ENCODE data around the gene CNRIP1.

CNRIP1 gene

DNA sequence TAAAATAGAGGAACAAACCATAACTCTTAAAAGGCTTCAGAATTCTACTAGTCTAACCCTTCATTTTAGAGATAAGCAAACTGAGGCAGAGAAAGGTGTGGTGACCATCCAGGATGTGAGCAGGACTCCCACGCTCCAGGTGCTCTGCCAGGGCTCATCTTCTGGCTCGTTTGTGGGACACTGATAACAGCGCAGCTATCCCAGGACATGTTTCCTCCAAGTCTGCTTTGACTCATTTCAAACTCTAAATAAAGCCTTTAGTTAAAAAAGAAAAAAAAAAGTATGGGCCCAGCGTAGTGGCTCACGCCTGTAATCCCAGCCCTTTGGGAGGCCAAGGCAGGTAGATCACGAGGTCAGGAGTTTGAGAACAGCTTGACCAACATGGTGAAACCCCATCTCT, 28.4 kb downstream of the CNRIP1 start:
- DNase-seq, result no peak

DNA sequence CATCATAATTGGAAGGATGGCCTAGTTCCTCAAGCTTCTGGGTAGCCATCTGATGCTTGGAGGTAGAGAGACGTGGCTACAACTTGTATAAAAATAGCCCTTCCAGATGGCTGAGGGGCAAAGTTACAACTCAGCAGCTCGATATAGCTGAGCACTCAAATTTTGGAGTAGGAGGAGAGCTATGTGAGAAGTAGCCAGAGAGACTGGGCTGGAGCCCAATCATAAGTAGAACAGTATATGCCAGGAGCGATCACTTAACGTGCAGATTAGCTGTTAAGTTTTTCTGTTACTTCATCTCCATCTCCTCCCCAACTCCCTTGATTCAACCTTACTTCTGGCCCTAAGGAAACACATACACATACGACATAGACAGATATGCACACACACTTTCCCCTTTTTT, 28.8 kb downstream of the CNRIP1 start:
- DNase-seq, result no peak

DNA sequence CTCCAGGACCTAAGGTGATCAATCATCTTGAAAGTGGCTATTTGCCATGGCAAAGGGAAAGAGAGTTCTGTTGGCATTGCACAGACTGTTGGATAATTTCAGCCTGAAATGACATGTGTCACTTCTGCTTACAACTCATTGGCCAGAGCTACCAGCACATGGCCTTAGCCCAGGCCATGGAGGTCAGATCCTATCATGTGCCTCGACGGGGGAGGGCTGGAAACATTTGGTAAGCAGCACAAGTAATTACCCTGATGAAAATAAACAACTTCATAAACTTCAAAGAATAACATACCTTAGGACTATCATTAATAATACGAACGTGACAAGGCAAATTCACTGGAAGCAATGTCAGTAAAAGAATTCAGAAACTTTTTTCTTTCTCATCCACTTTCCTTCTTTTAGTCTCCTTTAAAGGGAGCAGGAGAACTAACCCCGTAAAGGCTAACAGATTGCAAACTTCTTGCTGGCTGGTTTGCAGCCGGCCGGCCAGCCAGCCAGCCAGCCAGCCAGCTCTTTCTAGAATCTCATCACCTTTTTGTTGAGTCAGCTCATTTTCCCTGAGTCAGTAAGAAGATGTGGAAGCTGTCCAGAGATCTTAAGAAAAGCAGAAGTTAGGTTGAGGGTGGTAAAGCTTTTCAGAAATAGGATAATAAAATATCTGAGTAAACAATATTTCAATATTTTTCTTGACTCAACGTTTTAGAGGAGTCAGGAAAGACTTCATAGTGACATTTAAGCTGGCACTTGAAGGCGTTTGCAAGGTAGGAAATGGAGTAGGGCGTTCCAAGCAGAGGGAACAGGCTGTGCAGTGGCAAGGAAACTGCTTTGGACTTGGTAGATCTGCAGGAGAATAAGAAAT, 31.9 kb downstream of the CNRIP1 start:
- peak; percentile 15 for DNase-seq

DNA sequence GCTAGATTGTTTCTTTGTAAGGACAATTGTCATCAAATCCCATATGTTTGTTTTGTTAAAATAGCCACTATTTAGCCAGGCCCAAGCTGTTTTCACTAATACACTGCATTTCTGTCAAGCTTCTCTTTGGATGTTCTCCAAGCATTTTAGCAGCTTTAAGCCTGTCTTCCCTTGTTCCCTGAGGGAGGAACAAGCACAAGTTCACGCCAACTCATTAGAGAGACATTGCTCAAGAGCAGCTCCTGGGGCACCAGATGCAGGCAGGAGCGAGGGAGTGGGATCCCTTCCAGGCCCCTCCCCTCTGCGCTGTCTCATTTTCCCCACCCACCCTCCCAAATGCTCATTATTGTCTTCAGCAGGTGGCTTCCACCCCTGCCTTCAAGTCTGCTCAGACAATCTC, 34.9 kb downstream of the CNRIP1 start:
- no peak for DNase-seq

DNA sequence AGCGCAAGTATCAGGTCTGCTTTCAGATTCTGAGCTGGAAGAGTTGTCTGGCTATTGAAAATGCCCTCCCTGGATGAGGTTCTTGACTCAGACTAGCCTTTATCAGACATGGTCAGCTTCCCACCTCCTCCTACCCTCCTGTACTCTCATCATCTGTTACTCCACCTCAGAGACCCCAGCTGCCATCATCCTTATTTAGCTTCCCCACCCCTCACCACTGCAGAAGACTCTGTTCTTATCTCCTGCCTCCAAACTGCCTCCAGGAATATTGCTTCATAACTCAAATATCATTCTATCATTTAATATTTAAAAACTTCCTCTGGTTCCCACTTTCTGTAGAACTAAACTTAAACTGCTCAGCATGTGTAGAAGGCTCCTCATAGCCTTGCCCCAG, 36.3 kb downstream of the CNRIP1 start:
- DNase-seq, result no peak

DNA sequence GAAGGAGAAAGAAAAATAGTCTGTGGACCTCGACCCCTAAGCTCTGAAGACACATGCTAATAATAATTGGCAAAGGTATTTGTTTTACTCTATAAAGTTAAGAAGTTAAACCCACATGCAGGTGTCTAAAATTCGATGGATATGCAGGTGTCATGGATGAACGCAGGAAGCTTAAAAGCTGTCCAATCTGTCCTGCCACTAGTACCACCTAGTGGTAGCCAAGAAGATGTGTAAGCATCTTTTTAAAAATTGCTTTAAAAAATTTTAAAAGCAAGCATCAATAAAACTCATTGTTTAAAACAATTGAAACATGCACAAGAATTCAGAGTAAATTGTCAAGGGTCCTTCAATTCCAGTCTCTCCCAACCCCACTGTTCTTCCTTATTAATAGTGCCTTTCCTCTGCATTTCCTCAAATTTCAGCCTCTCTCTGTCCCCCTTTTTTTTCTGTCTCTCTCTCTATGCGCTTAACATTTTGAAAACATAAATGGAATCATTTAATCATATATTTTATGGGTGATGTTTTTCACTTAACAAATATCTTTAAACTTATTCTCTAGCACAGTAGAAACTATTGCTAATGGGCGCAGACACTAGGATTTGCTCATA, 36.8 kb downstream of the CNRIP1 start:
- DNase-seq, result no peak

DNA sequence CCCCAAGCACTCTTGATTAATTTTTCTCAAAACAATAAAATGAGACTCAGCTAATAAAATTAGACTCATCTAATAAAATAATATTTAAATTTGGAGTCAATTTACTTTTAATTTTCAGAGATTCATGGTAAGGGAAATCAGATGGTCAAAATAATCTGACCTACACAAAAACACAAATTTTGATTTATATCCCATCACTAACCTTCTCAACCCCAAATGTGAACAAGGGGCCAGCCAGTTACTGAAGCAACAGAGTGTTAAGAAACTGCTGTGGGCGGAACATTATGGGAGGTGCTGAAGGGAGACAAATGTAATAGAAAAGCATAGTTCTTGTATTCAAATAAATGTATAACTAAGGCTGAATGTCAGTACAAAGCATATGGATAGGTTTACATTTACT, 39.0 kb downstream of the CNRIP1 start:
- DNase-seq, result no peak

DNA sequence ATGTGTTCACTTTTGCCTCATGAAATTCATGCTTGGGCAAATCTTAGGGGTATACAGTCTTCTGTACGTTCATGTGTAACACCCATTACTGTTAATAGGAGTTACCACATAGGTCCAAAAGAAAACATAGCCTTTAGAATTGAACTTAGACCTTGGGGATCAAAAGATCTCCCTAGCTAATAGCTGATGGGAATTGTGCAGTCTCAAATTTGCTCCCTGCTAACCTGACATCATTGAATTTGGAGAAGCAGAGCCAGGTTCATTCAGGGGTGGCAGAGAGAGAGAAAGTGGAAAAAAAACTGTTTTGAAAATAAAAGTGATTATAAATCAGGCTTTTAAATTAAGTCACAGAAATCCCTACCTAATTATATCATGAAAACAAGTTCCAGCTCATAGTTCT, 39.4 kb downstream of the CNRIP1 start:
- no peak for DNase-seq

DNA sequence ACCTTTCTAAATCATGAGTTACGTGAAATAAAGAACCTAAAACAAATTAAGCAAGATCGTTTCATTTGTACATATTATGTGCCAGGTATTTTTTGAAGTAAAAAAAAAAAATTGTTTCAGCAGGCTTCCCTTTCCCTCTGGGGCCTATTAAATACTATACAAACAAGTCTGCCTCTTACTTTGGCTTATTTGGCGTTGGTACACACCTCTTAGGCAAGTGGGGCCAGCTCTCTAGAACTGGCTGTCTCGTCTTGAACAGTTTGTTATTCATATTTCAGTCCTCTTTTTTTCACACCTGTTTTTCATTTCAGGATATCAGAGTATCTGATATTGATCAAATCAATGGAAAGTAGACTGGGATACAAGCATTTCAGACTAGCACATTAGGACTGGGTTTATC, 40.1 kb downstream of the CNRIP1 start:
- DNase-seq, result no peak

DNA sequence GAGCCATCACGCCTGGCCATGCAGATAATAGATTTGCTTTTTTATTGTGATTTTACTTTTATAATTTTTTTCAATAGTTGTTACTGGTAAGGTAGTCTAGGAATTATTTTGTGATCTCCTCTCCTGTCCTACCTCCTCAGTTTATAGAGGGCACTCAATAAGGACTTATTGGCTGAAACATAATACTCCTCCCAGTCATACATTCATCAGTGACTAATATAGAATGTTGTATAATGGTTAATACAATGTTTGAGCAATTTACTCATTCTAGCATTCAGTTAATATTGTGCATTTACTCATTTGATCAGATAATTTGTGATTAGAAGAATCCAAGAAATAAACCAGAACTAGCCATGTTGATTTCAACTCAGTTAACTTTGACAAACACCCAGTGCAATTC, 41.6 kb downstream of the CNRIP1 start:
- no peak for DNase-seq

DNA sequence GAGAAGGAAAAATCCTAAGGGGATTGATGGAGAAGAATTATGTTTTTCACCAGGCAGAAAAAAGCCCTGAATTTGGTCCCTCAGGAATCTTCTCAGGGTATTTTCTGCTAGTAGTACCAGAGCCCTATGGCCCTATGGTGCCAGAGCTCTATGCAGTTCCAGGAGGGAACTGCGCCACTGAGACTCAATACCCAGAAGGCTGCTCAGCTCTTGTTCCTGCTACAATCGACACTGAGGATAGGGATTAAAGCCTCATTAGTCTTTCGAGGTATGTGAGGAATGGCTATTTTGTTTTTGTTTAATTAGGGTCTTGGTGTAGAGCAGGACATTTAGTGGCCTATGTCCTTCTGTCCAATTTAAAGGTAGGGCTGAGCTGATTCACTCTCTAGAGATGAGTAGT, 45.7 kb downstream of the CNRIP1 start:
- no peak for DNase-seq

DNA sequence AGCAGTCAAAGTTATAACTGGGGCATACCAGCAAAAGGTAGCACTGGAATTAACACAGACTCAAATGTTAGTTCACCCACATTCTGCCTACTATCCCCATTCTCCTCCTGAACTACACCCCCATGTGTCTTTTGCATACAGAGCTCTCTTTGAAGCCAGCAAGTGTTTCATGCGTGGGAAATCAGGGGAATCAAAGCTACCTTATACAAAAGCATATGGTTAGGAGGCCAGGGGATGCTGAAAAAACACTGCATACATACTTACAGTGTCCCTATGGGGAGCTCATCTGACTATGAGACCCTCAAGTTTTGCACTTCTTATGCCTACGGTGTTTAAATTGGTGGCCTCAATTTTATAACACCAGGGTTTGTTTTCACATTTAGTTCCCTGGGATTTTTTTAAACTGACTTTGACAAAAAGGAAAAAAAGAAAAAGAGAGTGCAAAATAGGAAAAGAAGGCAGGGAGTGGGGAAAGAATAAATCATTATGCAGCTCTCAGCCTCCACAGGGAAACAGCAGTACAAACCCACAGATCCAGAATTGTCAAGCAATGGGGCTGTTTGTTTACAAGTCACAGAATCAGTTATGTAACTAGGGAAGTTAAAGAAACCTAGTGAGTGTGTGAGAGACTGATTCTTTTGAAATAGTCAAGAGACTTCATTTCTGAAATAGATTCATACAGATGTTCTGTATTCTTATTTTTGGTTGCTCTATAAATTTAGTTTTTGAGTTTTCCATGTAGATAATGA, 47.3 kb downstream of the CNRIP1 start:
- DNase-seq, result no peak

DNA sequence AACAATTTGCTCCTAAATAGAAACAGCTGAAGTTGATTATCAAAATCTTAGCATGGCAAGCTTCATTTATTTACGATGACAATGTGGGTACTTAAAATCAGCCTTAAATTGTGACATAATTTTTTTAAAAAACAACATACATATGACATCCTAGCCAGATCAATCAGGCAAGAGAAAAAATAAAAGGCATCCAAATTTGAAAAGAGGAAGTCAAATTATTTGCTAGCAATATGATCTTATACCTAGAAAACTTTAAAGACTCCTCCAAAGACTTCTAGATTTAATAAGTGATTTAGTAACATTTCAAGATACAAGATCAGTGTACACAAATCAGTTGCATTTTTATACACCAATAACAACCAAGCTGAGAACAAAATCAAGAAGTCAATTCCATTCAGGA, 53.1 kb downstream of the CNRIP1 start:
- no peak for DNase-seq

DNA sequence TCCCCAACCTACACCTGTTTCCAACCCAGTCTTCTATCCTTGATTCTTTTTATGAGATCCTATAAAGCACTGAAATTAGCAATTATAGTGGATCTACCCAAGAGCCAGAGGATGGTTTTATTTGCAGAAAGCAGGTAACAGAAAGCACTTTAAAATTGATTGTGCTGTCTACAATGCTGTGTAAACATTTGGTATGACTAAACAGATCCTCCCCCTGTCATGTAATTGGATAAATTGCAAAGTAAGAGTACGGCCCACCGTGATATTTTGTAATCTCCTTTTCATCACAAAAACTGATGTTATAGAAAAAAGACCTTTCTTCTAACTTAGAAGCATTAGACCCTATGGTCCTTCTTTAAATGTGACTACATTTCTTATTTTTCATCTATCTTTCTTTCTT, 56.1 kb downstream of the CNRIP1 start:
- DNase-seq, result no peak

DNA sequence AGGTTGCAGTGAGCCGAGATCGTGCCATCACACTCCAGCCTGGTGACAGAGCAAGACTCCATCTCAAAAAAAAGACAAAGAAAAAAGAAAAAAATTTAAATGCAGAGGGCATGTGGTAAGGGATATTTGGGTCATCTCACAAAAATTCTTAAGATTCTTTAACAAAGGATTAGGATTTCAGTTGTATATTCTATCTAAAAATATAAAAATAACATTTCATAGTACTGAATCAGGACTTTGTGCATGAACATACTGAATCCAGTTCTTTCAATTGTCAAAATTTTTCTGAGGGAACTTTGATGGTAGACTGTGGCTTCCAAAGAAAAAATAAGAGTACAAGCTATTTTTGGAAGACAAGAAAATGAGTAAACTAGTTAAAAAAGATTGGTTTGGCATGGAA, 60.9 kb downstream of the CNRIP1 start:
- no peak for DNase-seq

DNA sequence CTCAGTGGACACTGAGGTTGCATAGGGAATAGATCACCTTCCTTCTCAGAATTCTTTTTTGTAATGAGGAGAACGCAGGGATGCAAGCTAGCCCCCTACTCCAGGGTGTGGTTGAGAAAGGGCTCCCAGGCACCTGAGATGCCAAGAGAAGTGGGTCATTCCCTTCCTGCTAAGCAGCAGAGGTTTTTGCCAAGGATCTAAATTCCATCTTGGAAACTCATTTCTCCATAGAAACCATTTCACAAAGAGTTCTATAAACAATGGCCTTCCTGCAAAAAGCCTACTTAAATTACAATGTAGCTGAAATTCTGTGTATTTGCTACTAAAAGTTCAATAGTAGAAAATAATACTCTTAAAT, 63.7 kb downstream of the CNRIP1 start:
- DNase-seq, result no peak

DNA sequence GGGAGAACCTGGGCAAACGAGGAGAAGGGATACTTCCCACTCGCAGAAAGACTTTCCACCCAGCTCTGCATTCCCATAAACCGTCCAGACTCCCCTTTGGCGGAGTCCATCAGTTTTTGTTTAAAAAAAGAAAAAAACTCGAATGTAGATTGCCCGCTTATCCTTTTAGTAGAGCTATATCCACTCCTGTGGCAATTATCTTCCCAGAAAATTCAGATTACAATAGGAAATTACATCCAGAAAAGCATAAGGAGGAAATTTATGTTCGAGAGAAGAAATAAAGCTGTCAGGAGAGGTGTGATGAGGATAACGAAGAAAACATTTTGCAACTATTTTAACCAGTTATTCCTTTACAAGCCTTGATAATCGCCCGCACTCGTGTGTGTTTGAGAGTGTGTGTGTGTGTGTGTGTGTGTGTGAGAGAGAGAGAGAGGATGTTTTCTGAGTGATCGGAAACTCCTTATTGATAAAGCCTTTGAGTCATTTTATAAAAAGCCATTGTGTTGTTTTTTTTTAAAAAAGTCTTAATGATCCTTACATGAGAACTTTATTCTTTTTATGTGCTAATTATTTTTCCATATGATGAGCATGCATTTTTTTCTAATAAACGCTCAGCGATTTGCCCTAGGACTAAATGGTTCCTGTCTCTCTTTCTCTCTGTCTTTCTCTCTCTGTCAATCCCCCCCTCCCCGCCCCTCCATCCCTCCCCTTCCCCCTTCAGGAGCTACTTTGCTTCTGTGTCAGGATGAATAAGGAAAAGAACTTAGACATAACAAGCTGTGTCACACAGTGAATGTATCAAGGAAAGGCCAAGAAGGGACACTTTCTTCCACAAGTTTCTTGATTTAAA, 66.3 kb downstream of the CNRIP1 start:
- DNase-seq, result peak; percentile 59

DNA sequence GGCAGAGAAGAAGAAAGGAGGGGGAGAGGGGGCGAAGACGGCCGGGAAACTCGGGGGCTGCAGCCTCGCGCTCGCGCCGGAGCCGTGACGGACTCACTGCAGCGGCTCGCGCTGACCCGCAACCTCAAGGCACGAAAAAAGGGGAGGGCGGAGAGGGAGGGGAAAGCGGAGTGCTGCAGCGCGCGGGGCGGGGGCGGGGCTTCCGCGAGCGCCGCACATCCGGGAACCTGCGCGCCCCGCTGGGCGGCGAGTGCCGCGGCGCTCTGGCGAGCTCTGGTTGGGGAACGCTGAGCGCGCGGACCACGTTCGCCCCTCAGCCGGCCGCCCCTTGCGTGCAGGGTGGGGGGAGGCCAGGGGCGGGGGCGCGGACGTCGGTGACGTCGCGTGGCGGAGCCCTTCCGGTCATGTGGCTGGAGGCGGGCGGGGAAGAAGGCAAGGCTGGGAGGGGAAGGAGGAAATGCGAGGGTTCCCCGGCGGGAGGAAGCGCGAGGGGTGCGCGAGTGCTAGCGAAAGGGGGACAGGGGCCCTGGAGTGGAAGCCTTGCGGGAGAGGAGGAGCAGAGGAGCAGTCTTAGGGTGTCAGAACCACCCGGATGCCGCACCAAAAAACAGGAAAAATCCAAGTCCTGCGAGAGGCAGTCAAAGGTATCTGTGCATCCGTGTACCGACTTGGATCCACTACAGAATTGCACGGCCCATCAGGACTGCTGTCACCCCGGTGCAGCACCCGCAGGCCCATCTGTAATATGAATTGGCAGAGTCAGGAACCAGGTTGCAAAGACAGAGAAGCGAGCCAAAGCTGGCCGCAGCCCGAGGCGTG, 67.1 kb downstream of the CNRIP1 start, which contains the start of gene PPP3R1:
Gene PPP3R1, minus strand, starts transcription at position 133 of the 819 bp plus-strand sequence. CDS start 405 bp downstream, outside the sequence.
- peak; percentile 84 for DNase-seq

DNA sequence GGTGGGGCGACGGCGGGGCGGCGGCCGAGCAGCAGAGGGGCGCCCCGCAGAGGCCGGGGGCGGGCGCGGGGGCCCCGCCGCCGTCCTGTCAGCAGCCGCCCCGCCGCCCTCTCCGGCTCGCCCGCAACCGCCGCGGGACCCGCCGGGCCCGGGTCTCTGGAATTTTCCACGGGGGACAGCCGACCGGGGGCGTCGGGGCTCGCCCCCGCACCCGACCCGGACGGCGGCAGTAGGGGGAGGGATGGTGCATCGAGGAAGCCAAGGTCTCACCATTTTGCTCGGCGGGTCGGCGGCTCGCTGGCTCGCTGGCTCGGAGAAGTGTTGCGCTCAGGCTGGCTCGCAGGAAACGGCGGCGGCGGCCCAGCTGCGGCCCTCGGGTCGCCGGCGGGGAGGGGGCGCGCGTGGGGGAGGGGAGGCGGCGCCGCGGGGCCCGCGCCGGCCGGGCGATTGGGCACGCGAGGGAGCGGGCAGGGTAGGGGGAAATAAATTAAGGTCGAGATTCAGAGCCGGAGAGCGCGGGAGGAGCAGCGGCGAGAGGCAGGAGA, 67.8 kb downstream of the CNRIP1 start:
- no peak for DNase-seq

DNA sequence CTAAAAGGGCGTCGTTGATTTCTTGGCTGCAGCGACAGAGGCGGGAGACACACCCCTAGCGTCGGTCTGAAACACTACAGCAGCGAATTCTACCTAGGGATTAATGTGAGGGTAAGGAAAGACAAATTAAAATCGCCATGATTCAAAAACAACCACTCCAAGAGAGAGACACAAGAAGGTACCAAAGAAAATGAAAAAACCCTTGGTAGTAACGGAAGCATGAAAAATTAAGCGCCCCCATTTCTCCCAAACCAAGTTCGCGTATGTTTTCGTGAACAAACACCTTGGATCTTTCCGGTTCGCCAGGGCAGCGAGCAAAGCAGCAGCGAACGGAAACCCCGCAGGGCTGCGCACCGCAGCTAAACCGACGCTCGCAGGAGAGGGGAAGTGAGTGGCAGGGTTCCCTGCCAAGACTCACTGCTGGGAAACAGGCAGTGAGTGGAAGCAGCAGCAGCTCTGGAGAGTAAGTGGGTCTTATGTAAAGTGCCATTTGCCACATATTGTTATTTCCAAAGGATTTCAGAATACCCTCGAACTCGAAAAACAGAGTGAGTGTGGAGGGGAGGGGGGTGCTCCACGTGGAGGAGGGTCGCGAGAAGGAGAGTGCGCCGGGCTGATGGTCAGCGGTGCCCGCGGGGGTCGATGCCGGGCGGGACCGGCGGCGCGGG, 68.4 kb downstream of the CNRIP1 start:
- DNase-seq, result peak; percentile 69

DNA sequence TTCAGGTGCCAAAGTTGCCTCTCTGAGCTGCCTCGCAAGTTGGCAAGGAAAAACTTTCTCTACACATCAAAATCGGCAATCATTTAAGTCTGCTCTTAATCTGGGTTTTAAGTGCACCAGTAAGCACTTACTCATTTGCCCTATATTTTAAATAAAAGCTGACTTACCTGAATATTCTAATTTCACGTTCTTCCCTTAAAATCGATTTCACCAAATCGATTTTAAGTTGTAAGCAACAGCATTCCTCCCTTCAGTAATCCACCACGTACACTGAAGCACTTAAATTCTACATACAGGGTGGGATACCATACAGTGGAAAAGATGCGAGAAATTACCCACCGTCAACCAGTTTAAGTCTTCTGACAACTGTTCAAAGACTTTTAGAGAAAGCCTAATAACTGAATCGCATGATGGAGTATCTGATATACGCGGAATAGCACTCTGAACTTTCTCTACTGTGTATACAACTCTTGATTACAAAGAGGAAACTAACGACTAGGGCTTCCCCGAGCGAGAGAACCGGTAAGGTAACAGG, 69.0 kb downstream of the CNRIP1 start:
- no peak for DNase-seq
